ENCODE results near the gene C2orf81.

The C2orf81 gene

DNA sequence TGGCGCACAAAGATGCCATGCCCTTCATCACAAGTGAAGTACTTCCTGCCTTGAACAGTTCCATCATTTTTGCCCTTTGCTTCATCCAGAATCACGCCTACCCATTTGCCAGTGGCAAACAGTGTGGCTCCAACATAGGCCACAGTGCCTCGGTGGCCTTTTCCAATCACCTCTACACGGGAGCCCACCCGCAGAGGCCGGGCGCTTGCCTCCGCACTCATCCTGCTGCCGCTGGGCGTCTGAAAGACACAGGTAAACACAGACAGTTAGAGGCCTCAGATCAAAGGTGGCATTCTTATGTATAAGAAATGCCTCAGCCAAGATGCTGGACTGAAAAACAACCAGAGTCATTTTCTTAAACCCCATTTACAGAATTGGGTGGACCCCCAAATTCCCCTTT lies 43.4 kb downstream of the C2orf81 start:
- Histone ChIP-seq H3K27ac (ENCODE audit: low read length) (no peak overlapping the region), H3K9ac (ENCODE audit: low read depth, low read length) (no peak overlapping the region), H3K4me1 (ENCODE audit: insufficient read depth, low read length) (peaks cover 22% of the 10 kb centered on the region), H3K4me3 (ENCODE audit: low read length) (no peak overlapping the region), H3K9me3 (ENCODE audit: insufficient read depth, low read depth, low read length) (no peaks in the 10 kb centered on the region), H3K36me3 (ENCODE audit: insufficient read depth, low read depth, low read length) (peaks cover 25% of the 10 kb centered on the region), H3K27me3 (ENCODE audit: insufficient read depth, low read length) (no peaks in the 10 kb centered on the region)

DNA sequence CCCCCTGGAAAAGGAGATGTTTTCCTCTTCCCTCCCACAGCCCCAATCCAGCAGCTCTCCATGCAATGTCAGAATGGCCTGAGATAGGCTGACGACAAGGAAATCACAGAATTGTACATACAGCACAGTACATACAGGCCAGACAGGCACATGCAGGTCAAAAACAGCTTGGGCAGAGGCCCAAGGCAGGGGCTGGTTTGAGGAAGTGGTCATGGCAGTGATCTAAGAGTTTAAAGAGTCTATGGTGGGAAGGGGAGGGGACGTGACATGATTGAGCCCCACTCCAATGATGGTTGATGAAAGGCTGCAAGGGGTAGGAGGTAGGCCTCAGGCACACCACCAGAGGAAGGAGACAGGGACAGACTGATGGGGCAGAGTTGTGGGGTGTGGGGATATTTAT lies 45.6 kb downstream of the C2orf81 start:
- H3K36me3 ChIP-seq (ENCODE audit: insufficient read depth, low read depth, low read length): peaks cover 41% of the 10 kb centered on the region
- H3K27ac ChIP-seq (ENCODE audit: low read length): no peak overlapping the region
- no peaks in the 10 kb centered on the region for H3K9me3 ChIP-seq (ENCODE audit: insufficient read depth, low read depth, low read length)
- no peak overlapping the region for H3K9ac ChIP-seq (ENCODE audit: low read depth, low read length)
- no peak overlapping the region for H3K4me3 ChIP-seq (ENCODE audit: low read length)
- H3K4me1 ChIP-seq (ENCODE audit: insufficient read depth, low read length): peaks cover 22% of the 10 kb centered on the region
- H3K27me3 ChIP-seq (ENCODE audit: insufficient read depth, low read length): no peaks in the 10 kb centered on the region

DNA sequence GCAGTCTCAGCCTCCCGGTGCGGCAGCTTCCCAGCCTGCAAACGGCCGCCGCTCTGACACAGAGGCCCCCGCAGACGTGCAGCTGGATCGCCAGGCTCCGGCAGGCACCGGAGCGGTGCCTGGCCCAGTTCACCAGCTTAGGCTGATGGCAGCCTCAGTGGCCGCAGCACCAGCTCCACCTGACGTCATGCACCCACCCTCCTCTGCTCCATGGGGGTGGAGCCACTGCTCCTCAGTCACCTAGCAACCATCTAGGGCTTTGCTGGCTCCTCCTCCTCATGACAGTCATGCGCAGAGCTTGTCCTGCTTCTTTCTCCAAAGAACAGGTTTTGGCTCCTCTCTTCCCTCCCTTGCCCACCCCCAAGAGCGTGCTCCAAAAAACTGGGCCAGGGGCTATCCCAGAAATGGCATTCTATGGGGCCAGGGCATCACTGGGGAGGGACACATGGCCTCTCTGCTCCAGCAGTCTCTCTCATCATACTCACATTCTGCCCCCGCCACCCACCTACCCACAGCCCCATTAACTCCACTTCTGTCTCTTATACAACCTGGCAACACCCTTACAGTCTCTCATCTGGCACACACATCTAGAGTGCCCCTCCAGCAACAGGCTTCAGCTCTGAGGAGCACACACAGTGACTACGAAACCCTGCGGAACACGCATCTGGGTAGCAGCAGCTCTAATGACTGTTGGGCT lies 46.8 kb downstream of the C2orf81 start:
- Histone ChIP-seq H3K9ac (ENCODE audit: low read depth, low read length) (peak overlapping the region; percentile 74; the same call in 1 of the 2 replicates), H3K36me3 (ENCODE audit: insufficient read depth, low read depth, low read length) (peaks cover 52% of the 10 kb centered on the region)

DNA sequence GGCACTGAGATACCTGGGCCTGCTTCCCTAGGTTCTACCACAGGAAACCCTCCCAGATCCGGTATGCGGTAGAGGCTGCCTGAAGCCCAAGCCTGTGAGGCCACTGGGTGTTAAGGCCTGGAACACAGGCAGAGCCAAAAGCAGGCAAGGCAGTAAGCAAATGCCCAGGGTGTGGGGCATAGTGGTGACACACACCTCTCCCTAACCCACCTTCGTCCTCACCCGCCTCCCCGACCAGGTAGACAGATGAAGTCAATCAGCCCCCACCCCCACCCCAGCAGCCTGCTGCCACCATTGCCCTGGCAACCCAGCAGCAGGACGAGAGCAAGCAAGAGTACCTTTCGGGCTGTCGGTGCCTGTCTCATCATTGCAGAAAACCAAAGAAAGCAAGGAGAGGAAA lies 47.4 kb downstream of the C2orf81 start:
- peaks cover 58% of the 10 kb centered on the region for H3K36me3 ChIP-seq (ENCODE audit: insufficient read depth, low read depth, low read length)
- H3K27ac ChIP-seq (ENCODE audit: low read length): no peak overlapping the region
- H3K9me3 ChIP-seq (ENCODE audit: insufficient read depth, low read depth, low read length): no peaks in the 10 kb centered on the region
- peak overlapping the region; percentile 71 for H3K4me3 ChIP-seq (ENCODE audit: low read length)
- peak overlapping the region; percentile 74; the same call in 1 of the 2 replicates for H3K9ac ChIP-seq (ENCODE audit: low read depth, low read length)
- H3K4me1 ChIP-seq (ENCODE audit: insufficient read depth, low read length): peaks cover 12% of the 10 kb centered on the region
- H3K27me3 ChIP-seq (ENCODE audit: insufficient read depth, low read length): no peaks in the 10 kb centered on the region

More for the DNA sequence above, 46.8 kb downstream of the C2orf81 start:
- no peaks in the 10 kb centered on the region for H3K9me3 ChIP-seq (ENCODE audit: insufficient read depth, low read depth, low read length)
- no peaks in the 10 kb centered on the region for H3K27me3 ChIP-seq (ENCODE audit: insufficient read depth, low read length)
- H3K27ac ChIP-seq (ENCODE audit: low read length): no peak overlapping the region
- peaks cover 16% of the 10 kb centered on the region for H3K4me1 ChIP-seq (ENCODE audit: insufficient read depth, low read length)
- peak overlapping the region; percentile 71 for H3K4me3 ChIP-seq (ENCODE audit: low read length)

DNA sequence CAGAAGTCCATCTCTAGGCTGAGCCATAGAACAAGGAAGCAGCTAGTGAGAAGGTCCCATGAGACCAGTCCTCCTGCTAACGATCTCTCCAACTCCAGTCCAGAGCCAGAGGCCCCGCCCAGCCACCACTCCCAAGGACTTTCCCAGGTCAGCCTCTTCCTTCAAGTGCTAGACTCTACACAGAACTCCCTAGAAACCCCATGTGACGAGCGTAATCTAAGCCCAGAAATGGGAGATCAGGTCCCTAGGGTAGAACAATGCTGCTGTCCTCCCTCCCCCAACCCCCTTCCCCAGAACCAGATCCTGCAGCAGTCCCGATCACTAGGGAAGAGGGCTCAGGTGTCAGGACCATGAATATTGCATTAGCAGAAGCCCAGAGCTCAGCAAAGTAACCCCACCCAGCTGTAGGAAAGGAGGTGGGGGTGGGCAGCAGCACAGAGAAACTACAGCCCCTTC lies 48.2 kb downstream of the C2orf81 start:
- no peak overlapping the region for H3K27ac ChIP-seq (ENCODE audit: low read length)
- no peaks in the 10 kb centered on the region for H3K9me3 ChIP-seq (ENCODE audit: insufficient read depth, low read depth, low read length)
- no peaks in the 10 kb centered on the region for H3K27me3 ChIP-seq (ENCODE audit: insufficient read depth, low read length)
- peaks cover 12% of the 10 kb centered on the region for H3K4me1 ChIP-seq (ENCODE audit: insufficient read depth, low read length)
- no peak overlapping the region for H3K9ac ChIP-seq (ENCODE audit: low read depth, low read length)
- H3K4me3 ChIP-seq (ENCODE audit: low read length): peak overlapping the region; percentile 71; the same call in 1 of the 2 replicates
- H3K36me3 ChIP-seq (ENCODE audit: insufficient read depth, low read depth, low read length): peaks cover 63% of the 10 kb centered on the region

DNA sequence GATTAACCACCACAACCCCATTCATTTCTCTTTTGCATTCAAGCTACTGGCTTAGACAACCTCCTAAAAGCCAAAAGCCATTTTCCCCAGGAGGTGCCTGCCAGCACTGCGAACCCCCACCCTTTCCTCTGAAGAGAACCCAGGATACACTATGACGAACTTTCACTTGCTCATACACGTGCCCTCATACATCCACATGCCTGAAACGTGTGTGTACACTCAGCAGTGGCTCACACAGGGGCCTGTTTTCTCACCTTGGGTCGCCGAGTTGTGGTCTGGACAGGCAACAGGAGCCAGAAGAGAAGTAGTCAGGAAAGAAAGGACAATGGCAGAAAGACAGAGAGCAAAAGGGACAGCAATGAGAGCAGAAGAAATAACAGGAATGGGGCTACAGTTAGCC lies 48.7 kb downstream of the C2orf81 start:
- H3K9ac ChIP-seq (ENCODE audit: low read depth, low read length): no peak overlapping the region
- no peaks in the 10 kb centered on the region for H3K9me3 ChIP-seq (ENCODE audit: insufficient read depth, low read depth, low read length)
- no peak overlapping the region for H3K4me3 ChIP-seq (ENCODE audit: low read length)
- H3K27ac ChIP-seq (ENCODE audit: low read length): no peak overlapping the region
- peaks cover 64% of the 10 kb centered on the region for H3K36me3 ChIP-seq (ENCODE audit: insufficient read depth, low read depth, low read length)
- H3K4me1 ChIP-seq (ENCODE audit: insufficient read depth, low read length): peaks cover 12% of the 10 kb centered on the region
- no peaks in the 10 kb centered on the region for H3K27me3 ChIP-seq (ENCODE audit: insufficient read depth, low read length)

DNA sequence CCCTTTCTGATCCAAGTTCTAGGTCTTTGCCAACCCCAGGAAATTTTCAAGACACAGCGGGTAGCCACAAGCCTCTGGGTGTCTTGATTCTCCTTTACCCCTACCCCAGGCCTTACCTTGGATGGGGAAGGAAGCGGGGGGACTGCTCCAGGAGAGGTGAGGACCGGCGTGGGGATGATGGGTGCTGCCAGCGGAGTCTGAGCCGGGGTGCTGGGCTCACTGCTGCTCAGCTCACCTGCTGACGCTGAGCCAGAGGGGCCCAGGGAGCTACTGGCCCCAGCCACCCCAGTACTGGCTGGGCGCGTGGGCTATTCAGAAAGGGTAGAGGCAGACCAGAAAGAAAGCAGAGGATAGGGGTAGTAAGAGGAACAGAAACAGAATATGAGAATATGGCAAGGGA lies 50.0 kb downstream of the C2orf81 start:
- no peak overlapping the region for H3K9ac ChIP-seq (ENCODE audit: low read depth, low read length)
- H3K4me1 ChIP-seq (ENCODE audit: insufficient read depth, low read length): peaks cover 12% of the 10 kb centered on the region
- H3K4me3 ChIP-seq (ENCODE audit: low read length): no peak overlapping the region
- no peaks in the 10 kb centered on the region for H3K9me3 ChIP-seq (ENCODE audit: insufficient read depth, low read depth, low read length)
- no peaks in the 10 kb centered on the region for H3K27me3 ChIP-seq (ENCODE audit: insufficient read depth, low read length)
- no peak overlapping the region for H3K27ac ChIP-seq (ENCODE audit: low read length)
- H3K36me3 ChIP-seq (ENCODE audit: insufficient read depth, low read depth, low read length): peaks cover 64% of the 10 kb centered on the region

DNA sequence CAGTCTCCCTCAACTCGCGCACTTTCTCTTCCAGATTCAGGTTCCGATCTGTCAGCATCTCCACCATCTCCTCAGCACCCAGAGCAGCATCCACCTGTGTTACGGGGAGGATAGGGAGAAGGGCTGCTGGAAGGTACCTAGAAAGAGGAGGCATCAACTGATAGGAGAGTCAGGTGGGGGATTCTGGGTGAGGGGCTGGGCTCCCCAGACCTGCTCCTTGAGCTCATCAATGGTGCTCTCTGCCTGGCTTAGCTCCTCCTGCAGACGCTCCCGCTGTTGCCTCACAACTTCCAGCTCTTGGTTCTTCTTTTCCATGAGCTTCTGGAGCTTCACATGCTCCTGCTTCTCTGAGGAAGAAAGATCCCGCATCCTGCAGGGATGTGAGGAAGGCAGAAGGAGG lies 51.4 kb downstream of the C2orf81 start:
- Histone ChIP-seq H3K9me3 (ENCODE audit: insufficient read depth, low read depth, low read length) (no peaks in the 10 kb centered on the region), H3K27me3 (ENCODE audit: insufficient read depth, low read length) (no peaks in the 10 kb centered on the region), H3K4me1 (ENCODE audit: insufficient read depth, low read length) (peaks cover 12% of the 10 kb centered on the region), H3K36me3 (ENCODE audit: insufficient read depth, low read depth, low read length) (peaks cover 74% of the 10 kb centered on the region), H3K4me3 (ENCODE audit: low read length) (no peak overlapping the region), H3K9ac (ENCODE audit: low read depth, low read length) (no peak overlapping the region), H3K27ac (ENCODE audit: low read length) (no peak overlapping the region)

DNA sequence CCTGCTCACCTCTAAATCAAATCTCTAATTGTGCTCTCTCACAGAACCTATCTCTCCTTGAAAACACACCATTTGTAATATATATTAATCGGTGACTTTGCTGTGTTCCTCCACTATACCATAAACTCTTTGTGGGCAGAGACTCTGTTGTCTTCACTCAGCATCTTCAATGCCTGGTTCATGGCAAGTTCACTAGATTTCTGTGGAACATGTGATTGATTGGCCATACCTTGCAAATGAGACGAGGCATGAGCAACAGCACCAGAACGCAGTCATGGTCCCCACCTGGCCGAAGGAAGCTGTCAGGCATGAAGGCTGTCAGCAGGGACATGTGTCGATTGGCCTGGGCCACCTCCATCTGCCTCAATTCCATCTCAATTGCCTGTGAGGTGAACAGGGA lies 52.9 kb downstream of the C2orf81 start:
- Histone ChIP-seq H3K27me3 (ENCODE audit: insufficient read depth, low read length) (no peaks in the 10 kb centered on the region), H3K4me1 (ENCODE audit: insufficient read depth, low read length) (peaks cover under 1% of the 10 kb centered on the region; the same call in 1 of the 2 replicates), H3K36me3 (ENCODE audit: insufficient read depth, low read depth, low read length) (peaks cover 89% of the 10 kb centered on the region)

DNA sequence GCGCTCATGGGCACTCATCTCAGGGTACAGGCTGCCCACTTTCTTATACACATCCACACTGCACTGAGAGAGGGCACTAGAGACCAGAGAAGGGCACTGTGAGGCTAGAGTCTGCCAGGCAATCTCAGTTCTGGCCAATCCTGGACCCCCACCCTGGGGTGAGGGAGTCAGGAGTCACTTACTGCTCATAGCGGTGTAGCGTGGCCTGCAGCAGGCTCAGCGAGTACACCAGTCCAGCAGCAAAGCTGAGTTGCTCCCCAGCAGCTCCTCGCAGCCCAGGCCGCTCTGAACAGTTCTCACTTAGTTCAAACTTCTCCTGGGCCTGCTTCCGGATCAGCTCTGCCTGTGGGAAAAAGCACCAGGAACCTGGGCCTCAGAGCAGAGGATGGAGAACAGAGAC lies 53.6 kb downstream of the C2orf81 start:
- Histone ChIP-seq H3K9ac (ENCODE audit: low read depth, low read length) (no peak overlapping the region), H3K27ac (ENCODE audit: low read length) (no peak overlapping the region), H3K4me1 (ENCODE audit: insufficient read depth, low read length) (no peaks in the 10 kb centered on the region), H3K36me3 (ENCODE audit: insufficient read depth, low read depth, low read length) (peaks cover 95% of the 10 kb centered on the region), H3K9me3 (ENCODE audit: insufficient read depth, low read depth, low read length) (no peaks in the 10 kb centered on the region), H3K27me3 (ENCODE audit: insufficient read depth, low read length) (no peaks in the 10 kb centered on the region), H3K4me3 (ENCODE audit: low read length) (no peak overlapping the region)

More for the DNA sequence above, 52.9 kb downstream of the C2orf81 start:
- no peak overlapping the region for H3K4me3 ChIP-seq (ENCODE audit: low read length)
- no peaks in the 10 kb centered on the region for H3K9me3 ChIP-seq (ENCODE audit: insufficient read depth, low read depth, low read length)
- H3K27ac ChIP-seq (ENCODE audit: low read length): no peak overlapping the region
- H3K9ac ChIP-seq (ENCODE audit: low read depth, low read length): no peak overlapping the region

DNA sequence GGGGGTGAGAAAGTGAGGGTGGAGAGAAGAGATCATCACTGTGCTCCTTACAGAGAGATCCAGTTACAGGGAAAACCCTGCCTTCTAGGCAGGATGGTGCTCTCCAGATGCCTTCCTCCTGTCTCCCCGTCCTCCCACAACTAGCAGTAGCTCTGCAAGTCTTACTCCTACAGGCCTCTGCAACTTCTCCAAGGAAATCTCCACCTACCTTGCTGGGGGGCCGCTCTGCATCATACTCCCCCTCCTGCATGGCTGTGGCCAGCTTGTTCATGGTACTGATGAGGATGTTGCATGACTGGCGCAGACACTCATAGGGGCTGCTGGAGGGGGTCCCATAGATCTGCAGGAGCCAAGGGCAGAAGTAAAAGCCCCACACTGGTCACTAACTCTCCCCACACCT lies 55.4 kb downstream of the C2orf81 start:
- H3K27me3 ChIP-seq (ENCODE audit: insufficient read depth, low read length): no peaks in the 10 kb centered on the region
- no peak overlapping the region for H3K9ac ChIP-seq (ENCODE audit: low read depth, low read length)
- H3K4me3 ChIP-seq (ENCODE audit: low read length): no peak overlapping the region
- H3K4me1 ChIP-seq (ENCODE audit: insufficient read depth, low read length): no peaks in the 10 kb centered on the region
- peaks cover 100% of the 10 kb centered on the region for H3K36me3 ChIP-seq (ENCODE audit: insufficient read depth, low read depth, low read length)
- H3K9me3 ChIP-seq (ENCODE audit: insufficient read depth, low read depth, low read length): no peaks in the 10 kb centered on the region
- H3K27ac ChIP-seq (ENCODE audit: low read length): no peak overlapping the region
